NB4 (cell line): ENCODE data around the gene COX8C.
"Not testable (repeated sequence)": the region's sequence is repeated elsewhere in the genome, so short reads cannot be mapped to it uniquely, and the experiment has no call there.

Source experiments
- DNase-seq: peaks from one replicate; pipeline ENCODE4 v3.0.0; 2010; ENCODE audit warnings: low read depth
- H3K4me3 ChIP-seq: one replicate; pipeline ENCODE4 v1.5.1; 2011; ENCODE audit warnings: mild to moderate bottlenecking, low read depth, low read length, moderate library complexity
- MAX ChIP-seq: IDR thresholded peaks from 2 replicates; pipeline ENCODE4 v1.6.1; 2011; ENCODE audit warnings: low read depth, low read length
- MYC ChIP-seq: IDR thresholded peaks from 2 replicates; pipeline ENCODE4 v1.6.1; 2011; ENCODE audit warnings: low read depth, low read length
- POLR2A ChIP-seq: IDR thresholded peaks from 2 replicates; pipeline ENCODE4 v1.6.1; 2011; ENCODE audit warnings: mild to moderate bottlenecking; ENCODE audit not compliant: insufficient read length; ENCODE audit errors: extremely low read depth
- TF ChIP-seq, protein P1 (sequence below): IDR thresholded peaks from one replicate; pipeline ENCODE4 v1.5.1; 2012; ENCODE audit warnings: low read depth, low read length

The COX8C gene

GRCh38 chr14:93343797-93344196, 3.2 kb upstream of the COX8C start:
- H3K4me3 ChIP-seq, result no peak overlapping the region
- no peak for DNase-seq
- TF ChIP-seq, protein P1, sequence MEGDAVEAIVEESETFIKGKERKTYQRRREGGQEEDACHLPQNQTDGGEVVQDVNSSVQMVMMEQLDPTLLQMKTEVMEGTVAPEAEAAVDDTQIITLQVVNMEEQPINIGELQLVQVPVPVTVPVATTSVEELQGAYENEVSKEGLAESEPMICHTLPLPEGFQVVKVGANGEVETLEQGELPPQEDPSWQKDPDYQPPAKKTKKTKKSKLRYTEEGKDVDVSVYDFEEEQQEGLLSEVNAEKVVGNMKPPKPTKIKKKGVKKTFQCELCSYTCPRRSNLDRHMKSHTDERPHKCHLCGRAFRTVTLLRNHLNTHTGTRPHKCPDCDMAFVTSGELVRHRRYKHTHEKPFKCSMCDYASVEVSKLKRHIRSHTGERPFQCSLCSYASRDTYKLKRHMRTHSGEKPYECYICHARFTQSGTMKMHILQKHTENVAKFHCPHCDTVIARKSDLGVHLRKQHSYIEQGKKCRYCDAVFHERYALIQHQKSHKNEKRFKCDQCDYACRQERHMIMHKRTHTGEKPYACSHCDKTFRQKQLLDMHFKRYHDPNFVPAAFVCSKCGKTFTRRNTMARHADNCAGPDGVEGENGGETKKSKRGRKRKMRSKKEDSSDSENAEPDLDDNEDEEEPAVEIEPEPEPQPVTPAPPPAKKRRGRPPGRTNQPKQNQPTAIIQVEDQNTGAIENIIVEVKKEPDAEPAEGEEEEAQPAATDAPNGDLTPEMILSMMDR, result no peak
- TF ChIP-seq MYC, result no peak
- TF ChIP-seq POLR2A, result no peak
- no peak for TF ChIP-seq MAX

GRCh38 chr14:93347850-93348249, 868 bp downstream of the COX8C start:
- DNase-seq, result peak; percentile 78
- H3K4me3 ChIP-seq, result no peak overlapping the region
- no peak for TF ChIP-seq MAX
- TF ChIP-seq POLR2A, result no peak
- TF ChIP-seq MYC, result 0 out of 2 replicates have a peak, but pooled peaks have one; percentile 48
- TF ChIP-seq, protein P1, result no peak

- DNase-seq, result no peak
- H3K4me3 ChIP-seq, result no peak overlapping the region
- TF ChIP-seq MYC (no peak), MAX (no peak), POLR2A (no peak)
- TF ChIP-seq, protein P1, result no peak
Measured at GRCh38 chr14:93348292-93348691, 1.3 kb downstream of the COX8C start.

GRCh38 chr14:93354873-93355272, 7.9 kb downstream of the COX8C start:
- H3K4me3 ChIP-seq, result not testable (repeated sequence)
- peak; percentile 14 for DNase-seq

GRCh38 chr14:93368996-93369712, 22.2 kb downstream of the COX8C start:
- no peak overlapping the region for H3K4me3 ChIP-seq
- no peak for DNase-seq
- TF ChIP-seq POLR2A, result no peak
- no peak for TF ChIP-seq MYC
- TF ChIP-seq, protein P1, result no peak
- TF ChIP-seq MAX, result no peak

- peak overlapping the region; percentile 6 for H3K4me3 ChIP-seq
- DNase-seq, result peak; percentile 90
- TF ChIP-seq POLR2A, result no peak
- TF ChIP-seq MYC, result no peak
- TF ChIP-seq, protein P1, result no peak
- no peak for TF ChIP-seq MAX
Measured at GRCh38 chr14:93369713-93370266, 22.8 kb downstream of the COX8C start.
